Fibroblast of lung (primary cell): Measurements from ENCODE around the gene COL5A2.

Source experiments
- EZH2 ChIP-seq: IDR thresholded peaks from 2 replicates; pipeline ENCODE4 v1.5.1; 2012; ENCODE audit warnings: low read length, control low read depth, mild to moderate bottlenecking; ENCODE audit errors: missing control alignments
- TF ChIP-seq, protein P1 (sequence below), 2 donors: IDR thresholded peaks in 1 of 2; conservative IDR thresholded peaks in 1 of 2; 1 replicate in 1 of 2; 2 replicates in 1 of 2; pipeline ENCODE4 v1.5.1; 2011 to 2012; ENCODE audit warnings: low read length in 2 of 2, control low read depth in 1 of 2, inconsistent platforms in 1 of 2, low read depth in 1 of 2, mild to moderate bottlenecking in 1 of 2

DNA sequence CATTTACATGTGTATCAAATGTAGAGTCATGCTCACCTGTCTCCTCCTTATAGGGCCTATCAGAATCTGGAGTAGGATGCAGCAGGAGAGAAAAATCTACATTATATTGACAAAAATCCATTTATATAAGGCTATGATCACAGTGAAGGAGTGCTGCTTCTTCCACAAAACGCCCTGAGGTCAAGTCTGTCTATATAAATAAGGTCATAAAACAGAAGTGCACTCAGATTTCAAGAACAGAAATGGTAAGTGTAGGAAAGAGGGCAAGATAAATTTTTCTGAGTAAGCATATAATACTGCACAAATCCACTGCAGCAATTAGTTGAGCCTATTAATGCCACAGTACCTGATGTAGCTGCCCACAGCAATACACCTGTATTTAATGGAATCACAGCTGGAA lies 51.8 kb downstream of the COL5A2 start:
- TF ChIP-seq, protein P1, sequence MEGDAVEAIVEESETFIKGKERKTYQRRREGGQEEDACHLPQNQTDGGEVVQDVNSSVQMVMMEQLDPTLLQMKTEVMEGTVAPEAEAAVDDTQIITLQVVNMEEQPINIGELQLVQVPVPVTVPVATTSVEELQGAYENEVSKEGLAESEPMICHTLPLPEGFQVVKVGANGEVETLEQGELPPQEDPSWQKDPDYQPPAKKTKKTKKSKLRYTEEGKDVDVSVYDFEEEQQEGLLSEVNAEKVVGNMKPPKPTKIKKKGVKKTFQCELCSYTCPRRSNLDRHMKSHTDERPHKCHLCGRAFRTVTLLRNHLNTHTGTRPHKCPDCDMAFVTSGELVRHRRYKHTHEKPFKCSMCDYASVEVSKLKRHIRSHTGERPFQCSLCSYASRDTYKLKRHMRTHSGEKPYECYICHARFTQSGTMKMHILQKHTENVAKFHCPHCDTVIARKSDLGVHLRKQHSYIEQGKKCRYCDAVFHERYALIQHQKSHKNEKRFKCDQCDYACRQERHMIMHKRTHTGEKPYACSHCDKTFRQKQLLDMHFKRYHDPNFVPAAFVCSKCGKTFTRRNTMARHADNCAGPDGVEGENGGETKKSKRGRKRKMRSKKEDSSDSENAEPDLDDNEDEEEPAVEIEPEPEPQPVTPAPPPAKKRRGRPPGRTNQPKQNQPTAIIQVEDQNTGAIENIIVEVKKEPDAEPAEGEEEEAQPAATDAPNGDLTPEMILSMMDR (conservative IDR thresholded peaks at IDR 0.05 in 1 of 2, IDR thresholded peaks at IDR 0.05 in 1 of 2; ENCODE audit: low read depth in 1 of 2, low read length in 2 of 2), result no peak
- no peak for TF ChIP-seq EZH2
